CD14-positive monocyte (primary cell): ENCODE results near the gene NEK7. TPM values are rescaled to one million over a fixed set of nuclear protein-coding genes. Genes with fewer than 3 reads are reported as not detected.

Experiments
- DNase-seq, 3 donors: peaks; one replicate each; pipeline ENCODE4 v3.0.0-alpha.2; 2011 to 2022
- H2AFZ ChIP-seq: 2 replicates; pipeline ENCODE4 v1.6.0; 2012; ENCODE audit warnings: mild to moderate bottlenecking, low read depth, low read length, inconsistent platforms; ENCODE audit not compliant: insufficient read depth, poor library complexity, severe bottlenecking
- H3K27ac ChIP-seq, 2 donors: 1 replicate in 1 of 2; 2 replicates in 1 of 2; pipeline ENCODE4 v1.5.1; 2012 to 2013; ENCODE audit warnings: low read length in 2 of 2, control low read depth in 1 of 2, inconsistent platforms in 1 of 2, low read depth in 1 of 2, mild to moderate bottlenecking in 1 of 2
- H3K27me3 ChIP-seq, 2 donors: one replicate each; pipeline versions ENCODE4 v1.6.0 to v1.6.1; 2011 to 2013; ENCODE audit warnings: low read length in 2 of 2; ENCODE audit not compliant: control insufficient read depth in 2 of 2, insufficient read depth in 2 of 2
- H3K36me3 ChIP-seq, 2 donors: replicated peaks in 1 of 2; 1 replicate in 1 of 2; 2 replicates in 1 of 2; pipeline versions ENCODE4 v1.5.1 to v1.6.1; 2012 to 2013; ENCODE audit warnings: low read length in 2 of 2, control low read depth in 1 of 2, inconsistent platforms in 1 of 2, mild to moderate bottlenecking in 1 of 2; ENCODE audit not compliant: insufficient read depth in 2 of 2, control insufficient read depth in 1 of 2
- H3K4me1 ChIP-seq, 2 donors: 1 replicate in 1 of 2; 2 replicates in 1 of 2; pipeline versions ENCODE4 v1.5.1 to v1.6.1; 2012 to 2013; ENCODE audit warnings: low read length in 2 of 2, control low read depth in 1 of 2, inconsistent platforms in 1 of 2, mild to moderate bottlenecking in 1 of 2, moderate library complexity in 1 of 2; ENCODE audit not compliant: insufficient read depth in 2 of 2, control insufficient read depth in 1 of 2
- H3K4me2 ChIP-seq: replicated peaks from 2 replicates; pipeline ENCODE3; 2012; ENCODE audit warnings: low read length, moderate library complexity, mild to moderate bottlenecking; ENCODE audit not compliant: poor library complexity, severe bottlenecking; ENCODE audit errors: extremely low read depth
- H3K4me3 ChIP-seq, 3 experiments: fragments of 200-600 bp in 1 of 3; sonication (generic) in 1 of 3; replicated peaks in 1 of 3; 1 replicate in 2 of 3; 2 replicates in 1 of 3; pipeline ENCODE4 v1.5.1; 2011 to 2013; ENCODE audit warnings: low read length in 3 of 3, mild to moderate bottlenecking in 3 of 3, control low read depth in 2 of 3, low read depth in 2 of 3, inconsistent platforms in 1 of 3, moderate library complexity in 1 of 3
- H3K79me2 ChIP-seq: 2 replicates; pipeline ENCODE4 v1.6.0; 2012; ENCODE audit warnings: mild to moderate bottlenecking, control low read depth, inconsistent platforms, low read length, moderate library complexity; ENCODE audit not compliant: insufficient read depth
- H3K9ac ChIP-seq: 2 replicates; pipeline ENCODE4 v1.6.0; 2017; ENCODE audit warnings: low read length, mild to moderate bottlenecking; ENCODE audit not compliant: insufficient read depth, poor library complexity, severe bottlenecking
- H3K9me3 ChIP-seq, 2 donors: replicated peaks in 1 of 2; 1 replicate in 1 of 2; 2 replicates in 1 of 2; pipeline versions ENCODE4 v1.5.1 to v1.6.1; 2012 to 2013; ENCODE audit warnings: low read length in 2 of 2, control low read depth in 1 of 2; ENCODE audit not compliant: control insufficient read depth in 1 of 2, insufficient read depth in 1 of 2
- H4K20me1 ChIP-seq: 2 replicates; pipeline ENCODE4 v1.6.0; 2012; ENCODE audit warnings: mild to moderate bottlenecking, low read length, control low read depth, moderate library complexity; ENCODE audit not compliant: insufficient read depth
- H3K27ac Mint-ChIP-seq, 7 donors: one replicate each; pipeline ENCODE4 v1.8.0; 2020; ENCODE audit warnings: mild to moderate bottlenecking in 7 of 7, mixed read lengths in 7 of 7, moderate library complexity in 6 of 7, inconsistent platforms in 2 of 7
- H3K27me3 Mint-ChIP-seq, 3 donors: one replicate each; pipeline ENCODE4 v1.8.0; 2021 to 2022; ENCODE audit warnings: low read depth in 3 of 3, mild to moderate bottlenecking in 3 of 3, mixed read lengths in 3 of 3, moderate library complexity in 3 of 3, inconsistent platforms in 1 of 3
- H3K36me3 Mint-ChIP-seq, 2 donors: one replicate each; pipeline ENCODE4 v1.8.0; 2020; ENCODE audit warnings: mixed read lengths in 2 of 2, inconsistent platforms in 1 of 2, mild to moderate bottlenecking in 1 of 2
- H3K4me1 Mint-ChIP-seq: one replicate; pipeline ENCODE4 v1.8.0; 2020; ENCODE audit warnings: mild to moderate bottlenecking, mixed read lengths
- H3K4me3 Mint-ChIP-seq, 2 donors: one replicate each; pipeline ENCODE4 v1.8.0; 2020; ENCODE audit warnings: mild to moderate bottlenecking in 2 of 2, mixed read lengths in 2 of 2, moderate library complexity in 1 of 2
- H3K9me3 Mint-ChIP-seq, 7 donors: one replicate each; pipeline ENCODE4 v1.8.0; 2020 to 2022; ENCODE audit warnings: mixed read lengths in 7 of 7, mild to moderate bottlenecking in 6 of 7, moderate library complexity in 6 of 7, inconsistent platforms in 2 of 7
- CTCF ChIP-seq: fragments of 200-600 bp; IDR thresholded peaks from one replicate; pipeline ENCODE4 v1.8.0; 2022; ENCODE audit warnings: antibody characterized with exemption, mild to moderate bottlenecking
- WGBS: methylation state at CpG from one replicate; pipeline ENCODE4 v1.1.5; 2013; ENCODE audit warnings: missing lambda C conversion rate; ENCODE audit not compliant: insufficient coverage; 5-methylcytosine and 5-hydroxymethylcytosine counted together
- intact Hi-C, 2 donors: fragments of 100-400 bp; cut with micrococcal nuclease; formaldehyde crosslinking; loops; one replicate each; pipeline versions ENCODE4 v1.15.0 to v1.15.1; 2023
- polyA plus RNA-seq, 3 donors: library from polyadenylated mRNA; depleted of rRNA in 1 of 3; unstranded in 2 of 3; stranded (reverse) in 1 of 3; fragments of 300-500 nt in 2 of 3; fragments of >200 nt in 1 of 3; fragmentation: Illumina TruSeq in 2 of 3; gene quantifications; 1 replicate in 2 of 3; 2 replicates in 1 of 3; pipeline ENCODE4 v1.2.3, GENCODE V29; 2012 to 2021

NEK7 gene
- polyA plus RNA-seq, 3 donors = 16.0 to 50.1 (median 46.5) TPM

GRCh38 chr1:198113342-198113750 is 43.5 kb upstream of the NEK7 start:
- Mint-ChIP-seq H3K36me3 (no peaks in the 10 kb centered on the region), H3K4me1 (no peaks in the 10 kb centered on the region), H3K27ac (no peak overlapping the region), H3K9me3 (peaks cover 0 to 4% (median 0%) of the 10 kb centered on the region in 7 donors), H3K4me3 (no peak overlapping the region), H3K27me3 (no peaks in the 10 kb centered on the region)
- no peak for DNase-seq
- Histone ChIP-seq H3K36me3 (no peaks in the 10 kb centered on the region), H4K20me1 (no peaks in the 10 kb centered on the region), H3K4me2 (no peak overlapping the region), H3K27ac (no peak overlapping the region), H3K4me1 (no peaks in the 10 kb centered on the region), H3K9ac (no peak overlapping the region), H2AFZ (no peak overlapping the region), H3K27me3 (no peaks in the 10 kb centered on the region), H3K9me3 (no peaks in the 10 kb centered on the region), H3K4me3 (no peak overlapping the region), H3K79me2 (no peaks in the 10 kb centered on the region)
- intact Hi-C loops = no loop called here
- TF ChIP-seq CTCF = no peak

DNA sequence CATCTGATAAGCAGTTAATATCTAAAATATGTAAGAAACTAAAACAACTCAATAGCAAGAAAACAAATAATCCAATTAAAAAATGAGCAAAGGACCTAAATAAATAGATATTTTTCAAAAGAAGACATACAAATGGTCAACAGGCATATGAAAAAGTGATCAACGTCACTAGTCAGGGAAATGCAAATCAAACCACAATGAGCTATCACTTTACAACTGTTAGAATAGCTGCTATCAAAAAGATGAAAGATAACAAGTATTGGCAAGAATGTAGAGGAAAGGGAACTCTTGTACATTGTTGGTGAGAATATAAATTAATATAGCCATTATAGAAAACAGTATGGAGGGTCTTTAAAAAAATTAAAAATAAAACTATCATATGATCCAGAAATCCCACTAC is 40.7 kb upstream of the NEK7 start:
- Mint-ChIP-seq H3K9me3 (peaks cover 0 to 4% (median 0%) of the 10 kb centered on the region in 7 donors), H3K27ac (no peak overlapping the region), H3K36me3 (no peaks in the 10 kb centered on the region), H3K4me3 (no peak overlapping the region), H3K27me3 (no peaks in the 10 kb centered on the region), H3K4me1 (no peaks in the 10 kb centered on the region)
- Histone ChIP-seq H3K27me3 (no peaks in the 10 kb centered on the region), H3K79me2 (no peaks in the 10 kb centered on the region), H3K4me2 (no peak overlapping the region), H3K27ac (no peak overlapping the region), H3K4me1 (no peaks in the 10 kb centered on the region), H2AFZ (no peak overlapping the region), H4K20me1 (no peaks in the 10 kb centered on the region), H3K36me3 (no peaks in the 10 kb centered on the region), H3K9me3 (no peaks in the 10 kb centered on the region), H3K4me3 (no peak overlapping the region), H3K9ac (no peak overlapping the region)
- WGBS = no CpG with 5 or more reads among the region's 1 CpG
- DNase-seq = no peak
- intact Hi-C loops = no loop called here
- no peak for TF ChIP-seq CTCF
